ENCODE results near the gene ELMO1.

The ELMO1 gene

GRCh38 chr7:37309493-37309892, 139.2 kb downstream of the ELMO1 start:
- Histone ChIP-seq H3K27ac (no peak overlapping the region), H3K9ac (no peak overlapping the region), H3K4me1 (no peaks in the 10 kb centered on the region), H3K27me3 (ENCODE audit: control insufficient read depth, insufficient read depth, low read length) (no peaks in the 10 kb centered on the region), H2AFZ (no peak overlapping the region), H3K36me3 (ENCODE audit: control insufficient read depth, insufficient read depth, low read length) (no peaks in the 10 kb centered on the region), H3K4me2 (ENCODE audit: low read length) (no peak overlapping the region), H3K9me3 (ENCODE audit: control insufficient read depth, low read length) (no peaks in the 10 kb centered on the region), H3K79me2 (no peaks in the 10 kb centered on the region), H3K4me3 (ENCODE audit: low read depth, low read length) (no peak overlapping the region)
- TF ChIP-seq CTCF (IDR thresholded peaks at IDR 0.05), result no peak

- Histone ChIP-seq H3K36me3 (ENCODE audit: control insufficient read depth, insufficient read depth, low read length) (no peaks in the 10 kb centered on the region), H3K27ac (no peak overlapping the region), H3K9ac (no peak overlapping the region), H3K4me1 (no peaks in the 10 kb centered on the region), H3K9me3 (ENCODE audit: control insufficient read depth, low read length) (no peaks in the 10 kb centered on the region), H3K27me3 (ENCODE audit: control insufficient read depth, insufficient read depth, low read length) (no peaks in the 10 kb centered on the region), H3K4me2 (ENCODE audit: low read length) (no peak overlapping the region), H2AFZ (no peak overlapping the region), H3K4me3 (ENCODE audit: low read depth, low read length) (no peak overlapping the region), H3K79me2 (no peaks in the 10 kb centered on the region)
- no peak for TF ChIP-seq CTCF (IDR thresholded peaks at IDR 0.05)
These were observed 143.7 kb downstream of the ELMO1 start for GRCh38 chr7:37304921-37305320.

GRCh38 chr7:37297546-37297945, 151.1 kb downstream of the ELMO1 start:
- TF ChIP-seq CTCF (IDR thresholded peaks at IDR 0.05), result no peak
- H3K27ac ChIP-seq, result no peak overlapping the region
- peaks cover 7% of the 10 kb centered on the region for H3K4me1 ChIP-seq

GRCh38 chr7:37295401-37295800, 153.3 kb downstream of the ELMO1 start:
- H2AFZ ChIP-seq, result no peak overlapping the region
- H3K36me3 ChIP-seq (ENCODE audit: control insufficient read depth, insufficient read depth, low read length), result no peaks in the 10 kb centered on the region
- H3K4me2 ChIP-seq (ENCODE audit: low read length), result no peak overlapping the region
- H3K27me3 ChIP-seq (ENCODE audit: control insufficient read depth, insufficient read depth, low read length), result no peaks in the 10 kb centered on the region
- H3K4me1 ChIP-seq, result peaks cover 7% of the 10 kb centered on the region
- no peaks in the 10 kb centered on the region for H3K9me3 ChIP-seq (ENCODE audit: control insufficient read depth, low read length)
- TF ChIP-seq CTCF (IDR thresholded peaks at IDR 0.05), result no peak
- no peaks in the 10 kb centered on the region for H3K79me2 ChIP-seq
- H3K9ac ChIP-seq, result no peak overlapping the region
- no peak overlapping the region for H3K4me3 ChIP-seq (ENCODE audit: low read depth, low read length)
- no peak overlapping the region for H3K27ac ChIP-seq

More at GRCh38 chr7:37297546-37297945, 151.1 kb downstream of the ELMO1 start:
- no peak overlapping the region for H3K9ac ChIP-seq
- no peaks in the 10 kb centered on the region for H3K27me3 ChIP-seq (ENCODE audit: control insufficient read depth, insufficient read depth, low read length)
- H3K79me2 ChIP-seq, result no peaks in the 10 kb centered on the region
- H2AFZ ChIP-seq, result no peak overlapping the region
- H3K36me3 ChIP-seq (ENCODE audit: control insufficient read depth, insufficient read depth, low read length), result no peaks in the 10 kb centered on the region
- no peak overlapping the region for H3K4me3 ChIP-seq (ENCODE audit: low read depth, low read length)
- no peak overlapping the region for H3K4me2 ChIP-seq (ENCODE audit: low read length)
- no peaks in the 10 kb centered on the region for H3K9me3 ChIP-seq (ENCODE audit: control insufficient read depth, low read length)

GRCh38 chr7:37290731-37291130, 157.9 kb downstream of the ELMO1 start:
- Histone ChIP-seq H3K4me1 (peaks cover 5% of the 10 kb centered on the region), H3K79me2 (no peaks in the 10 kb centered on the region), H3K36me3 (ENCODE audit: control insufficient read depth, insufficient read depth, low read length) (no peaks in the 10 kb centered on the region), H3K27ac (no peak overlapping the region), H3K4me2 (ENCODE audit: low read length) (no peak overlapping the region), H3K9me3 (ENCODE audit: control insufficient read depth, low read length) (no peaks in the 10 kb centered on the region), H3K9ac (no peak overlapping the region), H3K4me3 (ENCODE audit: low read depth, low read length) (no peak overlapping the region), H3K27me3 (ENCODE audit: control insufficient read depth, insufficient read depth, low read length) (no peaks in the 10 kb centered on the region), H2AFZ (no peak overlapping the region)
- TF ChIP-seq CTCF (IDR thresholded peaks at IDR 0.05), result no peak
